B cell (primary cell): ENCODE measurements around the gene DBP.

ENCODE experiments used
- CTCF ChIP-seq: fragments of 200-600 bp; IDR thresholded peaks from one replicate; pipeline ENCODE4 v1.8.0; 2022; ENCODE audit warnings: antibody characterized with exemption, mild to moderate bottlenecking
- EZH2 ChIP-seq: IDR thresholded peaks from 2 replicates; pipeline ENCODE4 v1.6.1; 2012; ENCODE audit warnings: borderline replicate concordance, low read depth, mild to moderate bottlenecking, moderate library complexity, low read length; ENCODE audit not compliant: insufficient read depth, poor library complexity, severe bottlenecking

- no peak for TF ChIP-seq CTCF
- TF ChIP-seq EZH2 = no peak
Measured at GRCh38 chr19:48670699-48671445, 33.7 kb upstream of the DBP start.
